OCI-LY7 (cell line): ENCODE data around the gene PLEKHA6.

Experiments
- CTCF ChIP-seq: fragments of 200-600 bp; sonication (generic); conservative IDR thresholded peaks from 2 replicates; pipeline ENCODE4 v1.5.1; 2014; ENCODE audit warnings: mild to moderate bottlenecking, antibody characterized with exemption, low read length, moderate library complexity, mixed read lengths
- EZH2phosphoT487 ChIP-seq: fragments of 200-600 bp; sonication (generic); IDR thresholded peaks from 2 replicates; pipeline ENCODE4 v1.6.1; 2018; ENCODE audit warnings: low read depth, borderline replicate concordance, mild to moderate bottlenecking, mixed run types, antibody characterized with exemption, low read length, moderate library complexity, mixed read lengths

GRCh38 chr1:204232526-204232925 is 127.2 kb downstream of the PLEKHA6 start:
- TF ChIP-seq CTCF (no peak), EZH2phosphoT487 (no peak)
